GM23338 (cell line): Measurements from ENCODE around the gene CCDC102A. TPM values are rescaled to one million over a fixed set of nuclear protein-coding genes. Genes with fewer than 3 reads are reported as not detected.

Source experiments
- CREB1 ChIP-seq: fragments of 250-450 bp; sonication (Bioruptor Pico); IDR thresholded peaks from 2 replicates; pipeline ENCODE4 v1.5.0; 2020; ENCODE audit warnings: low read depth, mild to moderate bottlenecking, moderate library complexity
- NANOG ChIP-seq: IDR thresholded peaks from 2 replicates; pipeline ENCODE4 v1.6.1; 2016; ENCODE audit warnings: antibody characterized with exemption, borderline replicate concordance
- POLR2AphosphoS5 ChIP-seq: IDR thresholded peaks from 2 replicates; pipeline ENCODE4 v1.6.1; 2016; ENCODE audit warnings: antibody characterized with exemption, low read depth
- polyA plus RNA-seq: library from polyadenylated mRNA; unstranded; fragments of >200 nt; fragmentation: Nextera tagmentation; extraction: Ambion mirVana; gene quantifications from 2 replicates; pipeline ENCODE4 v1.2.1, GENCODE V29; 2016
- total RNA-seq: library from RNA; depleted of rRNA; stranded (reverse); fragments of >200 nt; shearing (Covaris generic); gene quantifications from 2 replicates; pipeline ENCODE4 v1.2.3, GENCODE V29; 2014
- TF ChIP-seq, protein P1 (sequence below): fragments of 250-450 bp; sonication (Bioruptor Pico); IDR thresholded peaks from 2 replicates; pipeline ENCODE4 v1.5.0; 2020; ENCODE audit warnings: mild to moderate bottlenecking, moderate library complexity
- TF ChIP-seq, protein P2 (sequence below): IDR thresholded peaks from 2 replicates; pipeline ENCODE4 v1.6.1; 2016; ENCODE audit warnings: antibody characterized with exemption
- TF ChIP-seq, protein P3 (sequence below), 2 experiments: fragments of 200-600 bp in 1 of 2; sonication (generic) in 1 of 2; conservative IDR thresholded peaks; 2 replicates each; pipeline versions ENCODE4 v1.5.1 to v1.6.1; 2016 to 2017; ENCODE audit warnings: antibody characterized with exemption in 2 of 2, low read depth in 2 of 2, mild to moderate bottlenecking in 2 of 2, moderate library complexity in 1 of 2

The CCDC102A gene
- total and polyA plus RNA-seq, 2 experiments from 2014 or later = 2.0 to 5.2 TPM

DNA sequence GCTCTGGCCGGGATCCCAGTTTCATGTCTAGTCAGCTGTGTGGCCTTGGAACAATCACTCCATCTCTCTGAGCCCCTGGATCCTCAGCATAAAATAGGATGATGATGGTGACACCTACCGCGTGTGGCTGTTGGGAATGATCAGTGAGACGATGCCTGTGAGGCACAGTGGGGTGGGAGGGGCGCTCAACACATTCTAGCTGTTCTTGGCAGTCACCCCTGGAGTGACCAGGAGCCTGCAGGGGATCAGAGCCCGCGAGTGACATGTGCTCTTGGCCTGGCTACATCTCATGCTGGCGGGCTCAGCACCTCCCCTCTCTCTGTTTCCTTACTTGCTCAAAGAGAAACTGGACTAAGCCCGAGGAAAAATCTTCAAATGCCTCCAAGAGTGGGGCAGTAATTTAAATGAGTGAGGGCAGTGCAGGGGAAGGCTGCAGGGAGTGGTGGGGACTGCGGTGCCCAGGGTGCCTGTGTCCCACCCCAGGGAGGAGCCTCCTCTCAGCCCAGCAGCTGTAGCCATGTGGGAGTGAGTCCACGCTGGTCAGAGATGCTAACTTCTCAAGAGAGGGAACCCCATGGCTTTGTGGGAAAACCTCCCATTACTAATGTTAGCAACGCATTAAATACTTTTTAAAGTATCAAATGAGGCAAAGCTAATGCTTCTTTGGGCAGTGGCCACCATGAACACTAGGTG, 27.0 kb downstream of the CCDC102A start (continued):
- TF ChIP-seq, protein P1, sequence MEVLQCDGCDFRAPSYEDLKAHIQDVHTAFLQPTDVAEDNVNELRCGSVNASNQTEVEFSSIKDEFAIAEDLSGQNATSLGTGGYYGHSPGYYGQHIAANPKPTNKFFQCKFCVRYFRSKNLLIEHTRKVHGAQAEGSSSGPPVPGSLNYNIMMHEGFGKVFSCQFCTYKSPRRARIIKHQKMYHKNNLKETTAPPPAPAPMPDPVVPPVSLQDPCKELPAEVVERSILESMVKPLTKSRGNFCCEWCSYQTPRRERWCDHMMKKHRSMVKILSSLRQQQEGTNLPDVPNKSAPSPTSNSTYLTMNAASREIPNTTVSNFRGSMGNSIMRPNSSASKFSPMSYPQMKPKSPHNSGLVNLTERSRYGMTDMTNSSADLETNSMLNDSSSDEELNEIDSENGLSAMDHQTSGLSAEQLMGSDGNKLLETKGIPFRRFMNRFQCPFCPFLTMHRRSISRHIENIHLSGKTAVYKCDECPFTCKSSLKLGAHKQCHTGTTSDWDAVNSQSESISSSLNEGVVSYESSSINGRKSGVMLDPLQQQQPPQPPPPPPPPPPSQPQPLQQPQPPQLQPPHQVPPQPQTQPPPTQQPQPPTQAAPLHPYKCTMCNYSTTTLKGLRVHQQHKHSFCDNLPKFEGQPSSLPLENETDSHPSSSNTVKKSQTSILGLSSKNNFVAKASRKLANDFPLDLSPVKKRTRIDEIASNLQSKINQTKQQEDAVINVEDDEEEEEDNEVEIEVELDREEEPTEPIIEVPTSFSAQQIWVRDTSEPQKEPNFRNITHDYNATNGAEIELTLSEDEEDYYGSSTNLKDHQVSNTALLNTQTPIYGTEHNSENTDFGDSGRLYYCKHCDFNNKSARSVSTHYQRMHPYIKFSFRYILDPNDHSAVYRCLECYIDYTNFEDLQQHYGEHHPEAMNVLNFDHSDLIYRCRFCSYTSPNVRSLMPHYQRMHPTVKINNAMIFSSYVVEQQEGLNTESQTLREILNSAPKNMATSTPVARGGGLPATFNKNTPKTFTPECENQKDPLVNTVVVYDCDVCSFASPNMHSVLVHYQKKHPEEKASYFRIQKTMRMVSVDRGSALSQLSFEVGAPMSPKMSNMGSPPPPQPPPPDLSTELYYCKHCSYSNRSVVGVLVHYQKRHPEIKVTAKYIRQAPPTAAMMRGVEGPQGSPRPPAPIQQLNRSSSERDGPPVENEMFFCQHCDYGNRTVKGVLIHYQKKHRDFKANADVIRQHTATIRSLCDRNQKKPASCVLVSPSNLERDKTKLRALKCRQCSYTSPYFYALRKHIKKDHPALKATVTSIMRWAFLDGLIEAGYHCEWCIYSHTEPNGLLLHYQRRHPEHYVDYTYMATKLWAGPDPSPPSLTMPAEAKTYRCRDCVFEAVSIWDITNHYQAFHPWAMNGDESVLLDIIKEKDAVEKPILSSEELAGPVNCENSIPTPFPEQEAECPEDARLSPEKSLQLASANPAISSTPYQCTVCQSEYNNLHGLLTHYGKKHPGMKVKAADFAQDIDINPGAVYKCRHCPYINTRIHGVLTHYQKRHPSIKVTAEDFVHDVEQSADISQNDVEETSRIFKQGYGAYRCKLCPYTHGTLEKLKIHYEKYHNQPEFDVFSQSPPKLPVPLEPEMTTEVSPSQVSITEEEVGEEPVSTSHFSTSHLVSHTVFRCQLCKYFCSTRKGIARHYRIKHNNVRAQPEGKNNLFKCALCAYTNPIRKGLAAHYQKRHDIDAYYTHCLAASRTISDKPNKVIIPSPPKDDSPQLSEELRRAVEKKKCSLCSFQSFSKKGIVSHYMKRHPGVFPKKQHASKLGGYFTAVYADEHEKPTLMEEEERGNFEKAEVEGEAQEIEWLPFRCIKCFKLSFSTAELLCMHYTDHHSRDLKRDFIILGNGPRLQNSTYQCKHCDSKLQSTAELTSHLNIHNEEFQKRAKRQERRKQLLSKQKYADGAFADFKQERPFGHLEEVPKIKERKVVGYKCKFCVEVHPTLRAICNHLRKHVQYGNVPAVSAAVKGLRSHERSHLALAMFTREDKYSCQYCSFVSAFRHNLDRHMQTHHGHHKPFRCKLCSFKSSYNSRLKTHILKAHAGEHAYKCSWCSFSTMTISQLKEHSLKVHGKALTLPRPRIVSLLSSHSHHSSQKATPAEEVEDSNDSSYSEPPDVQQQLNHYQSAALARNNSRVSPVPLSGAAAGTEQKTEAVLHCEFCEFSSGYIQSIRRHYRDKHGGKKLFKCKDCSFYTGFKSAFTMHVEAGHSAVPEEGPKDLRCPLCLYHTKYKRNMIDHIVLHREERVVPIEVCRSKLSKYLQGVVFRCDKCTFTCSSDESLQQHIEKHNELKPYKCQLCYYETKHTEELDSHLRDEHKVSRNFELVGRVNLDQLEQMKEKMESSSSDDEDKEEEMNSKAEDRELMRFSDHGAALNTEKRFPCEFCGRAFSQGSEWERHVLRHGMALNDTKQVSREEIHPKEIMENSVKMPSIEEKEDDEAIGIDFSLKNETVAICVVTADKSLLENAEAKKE (CRISPR knock-in tag) = no peak
- TF ChIP-seq NANOG (no peak), POLR2AphosphoS5 (no peak), CREB1 (CRISPR knock-in tag) (no peak)
- TF ChIP-seq, protein P2, sequence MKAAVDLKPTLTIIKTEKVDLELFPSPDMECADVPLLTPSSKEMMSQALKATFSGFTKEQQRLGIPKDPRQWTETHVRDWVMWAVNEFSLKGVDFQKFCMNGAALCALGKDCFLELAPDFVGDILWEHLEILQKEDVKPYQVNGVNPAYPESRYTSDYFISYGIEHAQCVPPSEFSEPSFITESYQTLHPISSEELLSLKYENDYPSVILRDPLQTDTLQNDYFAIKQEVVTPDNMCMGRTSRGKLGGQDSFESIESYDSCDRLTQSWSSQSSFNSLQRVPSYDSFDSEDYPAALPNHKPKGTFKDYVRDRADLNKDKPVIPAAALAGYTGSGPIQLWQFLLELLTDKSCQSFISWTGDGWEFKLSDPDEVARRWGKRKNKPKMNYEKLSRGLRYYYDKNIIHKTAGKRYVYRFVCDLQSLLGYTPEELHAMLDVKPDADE = no peak
- TF ChIP-seq, protein P3, sequence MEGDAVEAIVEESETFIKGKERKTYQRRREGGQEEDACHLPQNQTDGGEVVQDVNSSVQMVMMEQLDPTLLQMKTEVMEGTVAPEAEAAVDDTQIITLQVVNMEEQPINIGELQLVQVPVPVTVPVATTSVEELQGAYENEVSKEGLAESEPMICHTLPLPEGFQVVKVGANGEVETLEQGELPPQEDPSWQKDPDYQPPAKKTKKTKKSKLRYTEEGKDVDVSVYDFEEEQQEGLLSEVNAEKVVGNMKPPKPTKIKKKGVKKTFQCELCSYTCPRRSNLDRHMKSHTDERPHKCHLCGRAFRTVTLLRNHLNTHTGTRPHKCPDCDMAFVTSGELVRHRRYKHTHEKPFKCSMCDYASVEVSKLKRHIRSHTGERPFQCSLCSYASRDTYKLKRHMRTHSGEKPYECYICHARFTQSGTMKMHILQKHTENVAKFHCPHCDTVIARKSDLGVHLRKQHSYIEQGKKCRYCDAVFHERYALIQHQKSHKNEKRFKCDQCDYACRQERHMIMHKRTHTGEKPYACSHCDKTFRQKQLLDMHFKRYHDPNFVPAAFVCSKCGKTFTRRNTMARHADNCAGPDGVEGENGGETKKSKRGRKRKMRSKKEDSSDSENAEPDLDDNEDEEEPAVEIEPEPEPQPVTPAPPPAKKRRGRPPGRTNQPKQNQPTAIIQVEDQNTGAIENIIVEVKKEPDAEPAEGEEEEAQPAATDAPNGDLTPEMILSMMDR (conservative IDR thresholded peaks at IDR 0.05; ENCODE audit: low read depth in 2 of 2) = no peak
